ENCODE data around the gene TWSG1. TPM values are rescaled to one million over a fixed set of nuclear protein-coding genes. Genes with fewer than 3 reads are reported as not detected.

TWSG1 gene
- total RNA-seq (2016; rRNA removed; fragmentation: Illumina TruSeq; extraction: Trizol) (8.0 and 9.4 TPM in 2 replicates), polyA plus RNA-seq (2011; rRNA removed) (6.6 and 7.1 TPM in 2 replicates), polyA minus RNA-seq (2011; rRNA and poly(A)+ RNA removed; ENCODE audit: low replicate concordance) (24.6 and 30.8 TPM in 2 replicates), Bru-seq, nascent RNA (percentile 55 among the genes with signal in this experiment), BruChase-seq, experiment 1, labeled RNA remaining after a 6-hour chase (percentile 66 among the genes with signal in this experiment), BruChase-seq, experiment 2, labeled RNA remaining after a 2-hour chase (percentile 51 among the genes with signal in this experiment)
- total RNA-seq (2016; cell fraction: cytosol; rRNA removed; fragmentation: Illumina TruSeq; extraction: Trizol; ENCODE audit: low read depth) = 1.2 and 1.9 TPM in 2 replicates
- 7.9 and 10.3 TPM in 2 replicates for total RNA-seq (2016; cell fraction: insoluble cytoplasmic fraction; rRNA removed; fragmentation: Illumina TruSeq; extraction: Trizol)
- 4.9 and 5.4 TPM in 2 replicates for total RNA-seq (2016; cell fraction: membrane; rRNA removed; fragmentation: Illumina TruSeq; extraction: Trizol)
- total RNA-seq (2016; cell fraction: nucleus; rRNA removed; fragmentation: Illumina TruSeq; extraction: Trizol) = 8.5 and 9.5 TPM in 2 replicates
- polyA plus RNA-seq (2011; cell fraction: cytosol; rRNA removed) = 5.3 and 6.0 TPM in 2 replicates
- polyA plus RNA-seq (2011; cell fraction: nucleus; rRNA removed) = 2.3 and 3.0 TPM in 2 replicates
- 5.4 and 6.3 TPM in 2 replicates for polyA plus RNA-seq (2012)
- polyA plus RNA-seq (2016; cell fraction: cytosol; fragmentation: Illumina TruSeq; extraction: Trizol; ENCODE audit: low read depth) = 1.3 and 1.9 TPM in 2 replicates
- polyA plus RNA-seq (2016; cell fraction: insoluble cytoplasmic fraction; fragmentation: Illumina TruSeq; extraction: Trizol; ENCODE audit: low read depth) = 6.9 and 7.7 TPM in 2 replicates
- polyA plus RNA-seq (2016; cell fraction: membrane; fragmentation: Illumina TruSeq; extraction: Trizol; ENCODE audit: low read depth) = 3.9 and 4.1 TPM in 2 replicates
- 10.5 and 12.3 TPM in 2 replicates for polyA plus RNA-seq (2016; cell fraction: nucleus; fragmentation: Illumina TruSeq; extraction: Trizol; ENCODE audit: insufficient read depth, low read depth)
- 9.4 and 13.4 TPM in 2 replicates for polyA minus RNA-seq (2011; cell fraction: cytosol; rRNA and poly(A)+ RNA removed)
- 4.5 and 6.8 TPM in 2 replicates for polyA minus RNA-seq (2011; cell fraction: nucleus; rRNA and poly(A)+ RNA removed)
- long read RNA-seq, experiment 1, transcript TWSG1-201 (5 exons, 3,756 nt) = major isoform, 12 of 13 reads
- long read RNA-seq, experiment 1, partial matches to known transcripts = 0 of 13 reads
- long read RNA-seq, experiment 1, other reads (novel, unspliced or antisense) = 1 of 13 reads
- long read RNA-seq, experiment 2, transcript TWSG1-201 (5 exons, 3,756 nt) = major isoform, 7 of 24 reads
- long read RNA-seq, experiment 2, partial matches to known transcripts = 0 of 24 reads
- long read RNA-seq, experiment 2, other reads (novel, unspliced or antisense) = 17 of 24 reads

DNA sequence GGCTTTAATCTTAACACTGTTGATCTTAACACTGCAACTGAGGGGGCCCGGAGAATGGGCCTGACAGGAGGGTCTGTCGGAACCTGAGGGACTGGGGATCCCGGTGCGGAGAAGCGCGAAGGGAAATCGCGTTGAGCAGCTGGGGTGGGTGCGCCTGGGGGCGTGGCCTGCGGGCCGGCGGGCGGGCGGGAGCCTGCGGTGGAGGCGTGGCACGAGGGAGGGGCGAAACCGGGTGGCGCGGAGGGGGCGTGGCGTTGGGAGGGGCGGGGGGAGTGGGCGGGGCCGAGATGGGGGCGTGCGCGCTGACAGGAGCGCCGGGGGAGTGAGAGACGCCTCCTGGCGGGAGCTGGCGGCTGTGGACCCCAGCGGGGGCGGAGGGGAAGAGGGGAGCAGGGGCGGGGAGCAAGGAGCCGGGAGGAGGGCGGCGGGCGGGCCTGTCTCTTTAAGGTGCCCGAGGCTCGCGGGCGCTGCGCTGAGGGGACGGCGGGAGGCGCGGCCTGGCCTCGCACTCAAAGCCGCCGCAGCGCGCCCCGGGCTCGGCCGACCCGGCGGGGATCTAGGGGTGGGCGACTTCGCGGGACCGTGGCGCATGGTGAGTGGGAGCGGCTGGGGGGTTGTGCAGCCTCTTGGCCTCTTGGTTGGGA, at the start of gene TWSG1:
TWSG1 (plus strand) TSS at position 445 of the 644 bp plus-strand sequence. CDS start 2,457 bp downstream, outside the sequence.
- FAIRE-seq (no peak), ATAC-seq (peak; percentile 93), DNase-seq (ENCODE audit: low spot score) (peak; percentile 72)
- BruUV-seq (replicated peaks) = no TSS peak
- Histone ChIP-seq H3K27me3 (ENCODE audit: control insufficient read depth in 1 of 2, insufficient read depth in 2 of 2, low read length in 2 of 2) (peaks cover 0 to 3% of the 10 kb centered on the region in 2 experiments; a peak in 2 of 5 replicates), H3K9ac (ENCODE audit: insufficient read depth, low read depth, low read length) (peak within 1 kb of the TSS; percentile 71), H3K27ac (ENCODE audit: extremely low read length, insufficient read depth, low read length) (no peak within 1 kb of the TSS), H3K9me3 (ENCODE audit: low read length) (no peaks in the 10 kb centered on the region), H2AFZ (ENCODE audit: low read length) (peak within 1 kb of the TSS; percentile 70), H3K79me2 (ENCODE audit: insufficient read depth, low read length) (no peaks in the 10 kb centered on the region), H3K4me3 (replicated peaks in 1 of 3; ENCODE audit: insufficient read depth in 1 of 3, low read depth in 2 of 3, low read length in 3 of 3) (peak within 1 kb of the TSS; percentile 74 to 91 (median 82)), H4K20me1 (ENCODE audit: insufficient read depth, low read length) (no peaks in the 10 kb centered on the region), H3K36me3 (replicated peaks in 1 of 2; ENCODE audit: control insufficient read depth in 1 of 2, insufficient read depth in 2 of 2, low read length in 2 of 2) (0 out of 5 replicates have a peak, but pooled peaks cover 2 to 5% of the 10 kb centered on the region in 2 experiments), H3K4me1 (ENCODE audit: insufficient read depth, low read length) (peaks cover 22% of the 10 kb centered on the region), H3K4me2 (ENCODE audit: low read depth, low read length) (peak within 1 kb of the TSS; percentile 99)
- in situ Hi-C loops (cut with HindIII; ENCODE audit: extremely low pct_ligation_motif_present, low pct_unique_long_range_greater_than_20kb) (loop anchor here (5.0 to 25.0 kb wide), 2 partner anchors 143 to 272 kb away; partner anchors contain the start of gene RALBP1), intact Hi-C loops (cut with micrococcal nuclease; ENCODE audit: unreplicated experiment) (loop anchor here (1.0 to 10.0 kb wide), 3 partner anchors 110 to 260 kb away; partner anchors contain the start of gene RALBP1)
- CTCF ChIA-PET (ENCODE audit: low intra/inter-chr PET ratio, low total read pairs) = no interaction called here
- WGBS (ENCODE audit: low lambda C conversion rate) = 3% methylated on average over 26 of the region's 67 CpGs
- POLR2A ChIA-PET = interaction anchor here (0.6 to 1.6 kb wide), 4 partner anchors 14 to 231 kb away, joined by 4 read pairs; no protein-coding TSS in a partner anchor
- TF ChIP-seq, protein P1, sequence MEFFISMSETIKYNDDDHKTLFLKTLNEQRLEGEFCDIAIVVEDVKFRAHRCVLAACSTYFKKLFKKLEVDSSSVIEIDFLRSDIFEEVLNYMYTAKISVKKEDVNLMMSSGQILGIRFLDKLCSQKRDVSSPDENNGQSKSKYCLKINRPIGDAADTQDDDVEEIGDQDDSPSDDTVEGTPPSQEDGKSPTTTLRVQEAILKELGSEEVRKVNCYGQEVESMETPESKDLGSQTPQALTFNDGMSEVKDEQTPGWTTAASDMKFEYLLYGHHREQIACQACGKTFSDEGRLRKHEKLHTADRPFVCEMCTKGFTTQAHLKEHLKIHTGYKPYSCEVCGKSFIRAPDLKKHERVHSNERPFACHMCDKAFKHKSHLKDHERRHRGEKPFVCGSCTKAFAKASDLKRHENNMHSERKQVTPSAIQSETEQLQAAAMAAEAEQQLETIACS (CRISPR knock-in tag; IDR thresholded peaks at IDR 0.05) = 0 out of 2 replicates have a peak, but pooled peaks have one; percentile 34
- TF ChIP-seq, protein P2, sequence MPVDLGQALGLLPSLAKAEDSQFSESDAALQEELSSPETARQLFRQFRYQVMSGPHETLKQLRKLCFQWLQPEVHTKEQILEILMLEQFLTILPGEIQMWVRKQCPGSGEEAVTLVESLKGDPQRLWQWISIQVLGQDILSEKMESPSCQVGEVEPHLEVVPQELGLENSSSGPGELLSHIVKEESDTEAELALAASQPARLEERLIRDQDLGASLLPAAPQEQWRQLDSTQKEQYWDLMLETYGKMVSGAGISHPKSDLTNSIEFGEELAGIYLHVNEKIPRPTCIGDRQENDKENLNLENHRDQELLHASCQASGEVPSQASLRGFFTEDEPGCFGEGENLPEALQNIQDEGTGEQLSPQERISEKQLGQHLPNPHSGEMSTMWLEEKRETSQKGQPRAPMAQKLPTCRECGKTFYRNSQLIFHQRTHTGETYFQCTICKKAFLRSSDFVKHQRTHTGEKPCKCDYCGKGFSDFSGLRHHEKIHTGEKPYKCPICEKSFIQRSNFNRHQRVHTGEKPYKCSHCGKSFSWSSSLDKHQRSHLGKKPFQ (CRISPR knock-in tag; IDR thresholded peaks at IDR 0.05; ENCODE audit: insufficient replicate concordance) = peak; percentile 23
- TF ChIP-seq POLR2A (IDR thresholded peaks at IDR 0.05; ENCODE audit: insufficient read depth in 1 of 2, low read depth in 2 of 2, low read length in 2 of 2) = peak in 1 of 2 experiments; percentile 38; a peak in 1 of 4 replicates
- TF ChIP-seq ZBTB7A (CRISPR knock-in tag; IDR thresholded peaks at IDR 0.05) = 0 out of 2 replicates have a peak, but pooled peaks have one; percentile 1
- peak; percentile 2; the same call in 1 of the 2 replicates for TF ChIP-seq ZNF790 (CRISPR knock-in tag; IDR thresholded peaks at IDR 0.05; ENCODE audit: borderline replicate concordance)
- TF ChIP-seq, protein P3, sequence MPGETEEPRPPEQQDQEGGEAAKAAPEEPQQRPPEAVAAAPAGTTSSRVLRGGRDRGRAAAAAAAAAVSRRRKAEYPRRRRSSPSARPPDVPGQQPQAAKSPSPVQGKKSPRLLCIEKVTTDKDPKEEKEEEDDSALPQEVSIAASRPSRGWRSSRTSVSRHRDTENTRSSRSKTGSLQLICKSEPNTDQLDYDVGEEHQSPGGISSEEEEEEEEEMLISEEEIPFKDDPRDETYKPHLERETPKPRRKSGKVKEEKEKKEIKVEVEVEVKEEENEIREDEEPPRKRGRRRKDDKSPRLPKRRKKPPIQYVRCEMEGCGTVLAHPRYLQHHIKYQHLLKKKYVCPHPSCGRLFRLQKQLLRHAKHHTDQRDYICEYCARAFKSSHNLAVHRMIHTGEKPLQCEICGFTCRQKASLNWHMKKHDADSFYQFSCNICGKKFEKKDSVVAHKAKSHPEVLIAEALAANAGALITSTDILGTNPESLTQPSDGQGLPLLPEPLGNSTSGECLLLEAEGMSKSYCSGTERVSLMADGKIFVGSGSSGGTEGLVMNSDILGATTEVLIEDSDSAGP (CRISPR knock-in tag; IDR thresholded peaks at IDR 0.05; ENCODE audit: borderline replicate concordance) = peak; percentile 98
- TF ChIP-seq CENPBD1 (CRISPR knock-in tag; IDR thresholded peaks at IDR 0.05; ENCODE audit: borderline replicate concordance, low read depth) = no peak
- TF ChIP-seq, protein P4, sequence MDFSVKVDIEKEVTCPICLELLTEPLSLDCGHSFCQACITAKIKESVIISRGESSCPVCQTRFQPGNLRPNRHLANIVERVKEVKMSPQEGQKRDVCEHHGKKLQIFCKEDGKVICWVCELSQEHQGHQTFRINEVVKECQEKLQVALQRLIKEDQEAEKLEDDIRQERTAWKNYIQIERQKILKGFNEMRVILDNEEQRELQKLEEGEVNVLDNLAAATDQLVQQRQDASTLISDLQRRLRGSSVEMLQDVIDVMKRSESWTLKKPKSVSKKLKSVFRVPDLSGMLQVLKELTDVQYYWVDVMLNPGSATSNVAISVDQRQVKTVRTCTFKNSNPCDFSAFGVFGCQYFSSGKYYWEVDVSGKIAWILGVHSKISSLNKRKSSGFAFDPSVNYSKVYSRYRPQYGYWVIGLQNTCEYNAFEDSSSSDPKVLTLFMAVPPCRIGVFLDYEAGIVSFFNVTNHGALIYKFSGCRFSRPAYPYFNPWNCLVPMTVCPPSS (IDR thresholded peaks at IDR 0.05) = no peak
- no peak for TF ChIP-seq JUNB (CRISPR knock-in tag; IDR thresholded peaks at IDR 0.05; ENCODE audit: borderline replicate concordance)

Data from HepG2 (cell line).